CD14-positive monocyte (primary cell): ENCODE data around the gene FRMD4A. TPM values are rescaled to one million over a fixed set of nuclear protein-coding genes. Genes with fewer than 3 reads are reported as not detected.

Source experiments
- DNase-seq, 3 donors: peaks; one replicate each; pipeline ENCODE4 v3.0.0-alpha.2; 2011 to 2022
- H2AFZ ChIP-seq: 2 replicates; pipeline ENCODE4 v1.6.0; 2012; ENCODE audit warnings: mild to moderate bottlenecking, low read depth, low read length, inconsistent platforms; ENCODE audit not compliant: insufficient read depth, poor library complexity, severe bottlenecking
- H3K27ac ChIP-seq, 2 donors: 1 replicate in 1 of 2; 2 replicates in 1 of 2; pipeline ENCODE4 v1.5.1; 2012 to 2013; ENCODE audit warnings: low read length in 2 of 2, control low read depth in 1 of 2, inconsistent platforms in 1 of 2, low read depth in 1 of 2, mild to moderate bottlenecking in 1 of 2
- H3K27me3 ChIP-seq, 2 donors: one replicate each; pipeline versions ENCODE4 v1.6.0 to v1.6.1; 2011 to 2013; ENCODE audit warnings: low read length in 2 of 2; ENCODE audit not compliant: control insufficient read depth in 2 of 2, insufficient read depth in 2 of 2
- H3K36me3 ChIP-seq, 2 donors: replicated peaks in 1 of 2; 1 replicate in 1 of 2; 2 replicates in 1 of 2; pipeline versions ENCODE4 v1.5.1 to v1.6.1; 2012 to 2013; ENCODE audit warnings: low read length in 2 of 2, control low read depth in 1 of 2, inconsistent platforms in 1 of 2, mild to moderate bottlenecking in 1 of 2; ENCODE audit not compliant: insufficient read depth in 2 of 2, control insufficient read depth in 1 of 2
- H3K4me1 ChIP-seq, 2 donors: 1 replicate in 1 of 2; 2 replicates in 1 of 2; pipeline versions ENCODE4 v1.5.1 to v1.6.1; 2012 to 2013; ENCODE audit warnings: low read length in 2 of 2, control low read depth in 1 of 2, inconsistent platforms in 1 of 2, mild to moderate bottlenecking in 1 of 2, moderate library complexity in 1 of 2; ENCODE audit not compliant: insufficient read depth in 2 of 2, control insufficient read depth in 1 of 2
- H3K4me2 ChIP-seq: replicated peaks from 2 replicates; pipeline ENCODE3; 2012; ENCODE audit warnings: low read length, moderate library complexity, mild to moderate bottlenecking; ENCODE audit not compliant: poor library complexity, severe bottlenecking; ENCODE audit errors: extremely low read depth
- H3K4me3 ChIP-seq, 3 experiments: fragments of 200-600 bp in 1 of 3; sonication (generic) in 1 of 3; replicated peaks in 1 of 3; 1 replicate in 2 of 3; 2 replicates in 1 of 3; pipeline ENCODE4 v1.5.1; 2011 to 2013; ENCODE audit warnings: low read length in 3 of 3, mild to moderate bottlenecking in 3 of 3, control low read depth in 2 of 3, low read depth in 2 of 3, inconsistent platforms in 1 of 3, moderate library complexity in 1 of 3
- H3K79me2 ChIP-seq: 2 replicates; pipeline ENCODE4 v1.6.0; 2012; ENCODE audit warnings: mild to moderate bottlenecking, control low read depth, inconsistent platforms, low read length, moderate library complexity; ENCODE audit not compliant: insufficient read depth
- H3K9ac ChIP-seq: 2 replicates; pipeline ENCODE4 v1.6.0; 2017; ENCODE audit warnings: low read length, mild to moderate bottlenecking; ENCODE audit not compliant: insufficient read depth, poor library complexity, severe bottlenecking
- H3K9me3 ChIP-seq, 2 donors: replicated peaks in 1 of 2; 1 replicate in 1 of 2; 2 replicates in 1 of 2; pipeline versions ENCODE4 v1.5.1 to v1.6.1; 2012 to 2013; ENCODE audit warnings: low read length in 2 of 2, control low read depth in 1 of 2; ENCODE audit not compliant: control insufficient read depth in 1 of 2, insufficient read depth in 1 of 2
- H4K20me1 ChIP-seq: 2 replicates; pipeline ENCODE4 v1.6.0; 2012; ENCODE audit warnings: mild to moderate bottlenecking, low read length, control low read depth, moderate library complexity; ENCODE audit not compliant: insufficient read depth
- H3K27ac Mint-ChIP-seq, 7 donors: one replicate each; pipeline ENCODE4 v1.8.0; 2020; ENCODE audit warnings: mild to moderate bottlenecking in 7 of 7, mixed read lengths in 7 of 7, moderate library complexity in 6 of 7, inconsistent platforms in 2 of 7
- H3K27me3 Mint-ChIP-seq, 3 donors: one replicate each; pipeline ENCODE4 v1.8.0; 2021 to 2022; ENCODE audit warnings: low read depth in 3 of 3, mild to moderate bottlenecking in 3 of 3, mixed read lengths in 3 of 3, moderate library complexity in 3 of 3, inconsistent platforms in 1 of 3
- H3K36me3 Mint-ChIP-seq, 2 donors: one replicate each; pipeline ENCODE4 v1.8.0; 2020; ENCODE audit warnings: mixed read lengths in 2 of 2, inconsistent platforms in 1 of 2, mild to moderate bottlenecking in 1 of 2
- H3K4me1 Mint-ChIP-seq: one replicate; pipeline ENCODE4 v1.8.0; 2020; ENCODE audit warnings: mild to moderate bottlenecking, mixed read lengths
- H3K4me3 Mint-ChIP-seq, 2 donors: one replicate each; pipeline ENCODE4 v1.8.0; 2020; ENCODE audit warnings: mild to moderate bottlenecking in 2 of 2, mixed read lengths in 2 of 2, moderate library complexity in 1 of 2
- H3K9me3 Mint-ChIP-seq, 7 donors: one replicate each; pipeline ENCODE4 v1.8.0; 2020 to 2022; ENCODE audit warnings: mixed read lengths in 7 of 7, mild to moderate bottlenecking in 6 of 7, moderate library complexity in 6 of 7, inconsistent platforms in 2 of 7
- CTCF ChIP-seq: fragments of 200-600 bp; IDR thresholded peaks from one replicate; pipeline ENCODE4 v1.8.0; 2022; ENCODE audit warnings: antibody characterized with exemption, mild to moderate bottlenecking
- WGBS: methylation state at CpG from one replicate; pipeline ENCODE4 v1.1.5; 2013; ENCODE audit warnings: missing lambda C conversion rate; ENCODE audit not compliant: insufficient coverage; 5-methylcytosine and 5-hydroxymethylcytosine counted together
- intact Hi-C, 2 donors: fragments of 100-400 bp; cut with micrococcal nuclease; formaldehyde crosslinking; loops; one replicate each; pipeline versions ENCODE4 v1.15.0 to v1.15.1; 2023
- polyA plus RNA-seq, 3 donors: library from polyadenylated mRNA; depleted of rRNA in 1 of 3; unstranded in 2 of 3; stranded (reverse) in 1 of 3; fragments of 300-500 nt in 2 of 3; fragments of >200 nt in 1 of 3; fragmentation: Illumina TruSeq in 2 of 3; gene quantifications; 1 replicate in 2 of 3; 2 replicates in 1 of 3; pipeline ENCODE4 v1.2.3, GENCODE V29; 2012 to 2021

Gene FRMD4A
- polyA plus RNA-seq, 3 donors, result 0.12 TPM; not detected in 2

DNA sequence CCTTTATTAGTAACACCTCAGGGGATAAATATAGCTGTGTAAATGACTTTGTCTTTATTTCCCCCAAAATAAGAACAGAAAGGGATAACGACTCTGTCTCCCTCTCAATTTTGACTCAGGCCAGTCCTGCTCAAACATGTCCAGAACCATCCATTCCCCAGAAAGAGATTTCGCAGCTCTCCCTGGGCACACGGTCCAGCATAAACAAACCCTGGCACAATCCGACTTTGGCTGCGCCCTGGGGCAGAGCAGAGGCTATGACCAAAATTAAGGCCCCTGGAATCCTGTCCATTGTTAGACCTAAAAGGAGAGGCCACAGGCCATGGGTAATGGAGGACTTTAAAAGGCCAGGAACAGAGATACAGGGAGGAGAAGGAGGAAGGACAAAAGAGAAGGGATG is 644.8 kb downstream of the FRMD4A start:
- Histone ChIP-seq H3K27ac (no peak overlapping the region), H3K27me3 (no peaks in the 10 kb centered on the region), H3K9ac (no peak overlapping the region), H3K9me3 (no peaks in the 10 kb centered on the region), H2AFZ (no peak overlapping the region), H3K4me3 (no peak overlapping the region), H3K36me3 (no peaks in the 10 kb centered on the region), H3K4me1 (peaks cover 5 to 6% of the 10 kb centered on the region in 2 donors), H4K20me1 (no peaks in the 10 kb centered on the region), H3K79me2 (no peaks in the 10 kb centered on the region), H3K4me2 (no peak overlapping the region)
- Mint-ChIP-seq H3K4me1 (peaks cover 18% of the 10 kb centered on the region), H3K27me3 (peaks cover 0 to 5% (median 5%) of the 10 kb centered on the region in 3 donors), H3K4me3 (no peak overlapping the region), H3K27ac (peak overlapping the region in 2 of 7 donors; percentile 0 to 28), H3K36me3 (no peaks in the 10 kb centered on the region), H3K9me3 (peaks cover 0 to 3% (median 0%) of the 10 kb centered on the region in 7 donors)
- 86% methylated on average over 4 of the region's 5 CpGs for WGBS
- no peak for TF ChIP-seq CTCF
- DNase-seq, result no peak
- intact Hi-C loops, result no loop called here

DNA sequence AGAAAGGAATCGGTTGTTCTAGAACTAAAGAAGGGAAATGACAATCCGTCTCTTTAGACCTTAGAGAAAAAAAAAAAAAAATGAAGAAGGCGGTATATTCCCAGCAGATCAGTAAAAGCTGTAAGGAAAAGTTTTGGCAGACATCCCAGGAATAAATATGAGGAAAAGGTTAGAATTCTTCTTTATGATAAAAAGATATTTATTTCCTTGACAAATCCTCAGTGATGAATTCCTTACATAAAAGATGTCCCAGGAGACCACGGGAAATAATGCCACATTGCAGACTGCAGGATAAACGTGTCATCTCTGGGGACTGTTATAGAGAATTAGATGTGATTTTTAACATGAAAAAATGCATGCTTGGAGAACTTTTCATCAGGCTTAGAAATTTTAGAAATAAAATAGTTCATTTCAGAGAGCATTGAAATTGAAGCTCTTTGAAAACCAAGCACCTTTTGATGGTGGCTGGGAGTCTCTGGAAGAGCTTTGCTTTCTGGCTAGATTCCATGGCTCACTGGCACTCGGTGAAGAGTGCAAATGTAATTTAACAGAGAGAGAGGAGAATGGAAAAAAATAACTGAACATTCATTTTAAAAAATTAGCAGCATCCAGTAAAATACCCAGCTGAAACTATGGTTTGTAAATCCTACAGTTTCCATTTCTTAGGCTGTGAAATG is 645.8 kb downstream of the FRMD4A start:
- Mint-ChIP-seq H3K9me3 (peaks cover 0 to 3% (median 0%) of the 10 kb centered on the region in 7 donors), H3K27ac (peak overlapping the region in 1 of 7 donors; percentile 79), H3K4me1 (peaks cover 19% of the 10 kb centered on the region), H3K27me3 (peaks cover 0 to 7% (median 5%) of the 10 kb centered on the region in 3 donors), H3K36me3 (no peaks in the 10 kb centered on the region), H3K4me3 (no peak overlapping the region)
- Histone ChIP-seq H3K27ac (no peak overlapping the region), H3K79me2 (no peaks in the 10 kb centered on the region), H2AFZ (no peak overlapping the region), H3K9ac (no peak overlapping the region), H3K4me2 (no peak overlapping the region), H4K20me1 (no peaks in the 10 kb centered on the region), H3K4me3 (no peak overlapping the region), H3K4me1 (peaks cover 5 to 6% of the 10 kb centered on the region in 2 donors), H3K9me3 (no peaks in the 10 kb centered on the region), H3K36me3 (no peaks in the 10 kb centered on the region), H3K27me3 (no peaks in the 10 kb centered on the region)
- 88% methylated on average over 1 of the region's 6 CpGs for WGBS
- DNase-seq, result no peak
- intact Hi-C loops, result no loop called here
- no peak for TF ChIP-seq CTCF
